Panc1 (cell line): Measurements from ENCODE around the gene CAP1. TPM values are rescaled to one million over a fixed set of nuclear protein-coding genes. Genes with fewer than 3 reads are reported as not detected.

Experiments used
- ATAC-seq: fragments of 200-7000 bp; cut with Tn5 transposase; 2 replicates; pipeline ENCODE4 v1.9.1; 2020; ENCODE audit warnings: mild to moderate bottlenecking, moderate library complexity
- BruUV-seq: library from RNA; stranded (reverse); fragments of 400-500 nt; replicated peaks from 2 replicates; lab custom pipeline; 2021; lab: Mats Ljungman, UMichigan
- CTCF ChIA-PET: fragments of 300-600 bp; sonication (Branson Sonifier 250); formaldehyde crosslinking; loops from one replicate; lab custom pipeline; 2022; ENCODE audit warnings: antibody characterized with exemption; lab: Charles Lee
- POLR2A ChIA-PET: fragments of 300-600 bp; sonication (Branson Sonifier 250); formaldehyde crosslinking; loops from one replicate; lab custom pipeline; 2022; ENCODE audit warnings: antibody characterized with exemption; lab: Charles Lee
- DNase-seq: peaks from one replicate; pipeline ENCODE4 v3.0.0-alpha.2; 2010; ENCODE audit warnings: low read depth, low spot score
- H3K27ac ChIP-seq: 2 replicates; pipeline ENCODE4 v1.5.1; 2011; ENCODE audit warnings: mild to moderate bottlenecking, low read length, inconsistent platforms
- H3K27me3 ChIP-seq: fragments of 200-500 bp; sonication (Bioruptor generic); 2 replicates; pipeline ENCODE4 v1.6.0; 2014; ENCODE audit warnings: low read length, inconsistent platforms; ENCODE audit not compliant: control insufficient read depth, insufficient read depth
- H3K36me3 ChIP-seq: fragments of 200-500 bp; sonication (Bioruptor generic); 2 replicates; pipeline ENCODE4 v1.5.1; 2014; ENCODE audit warnings: inconsistent platforms, mild to moderate bottlenecking, low read length, moderate library complexity; ENCODE audit not compliant: control insufficient read depth, insufficient read depth
- H3K4me1 ChIP-seq: 2 replicates; pipeline ENCODE4 v1.5.1; 2011; ENCODE audit warnings: inconsistent platforms, mild to moderate bottlenecking, low read length, moderate library complexity; ENCODE audit not compliant: control insufficient read depth, insufficient read depth
- H3K4me3 ChIP-seq, 2 experiments: 2 replicates each; pipeline ENCODE4 v1.5.1; 2011 to 2012; ENCODE audit warnings: low read depth in 2 of 2, low read length in 2 of 2, mild to moderate bottlenecking in 2 of 2, inconsistent platforms in 1 of 2, moderate library complexity in 1 of 2
- H3K9me3 ChIP-seq: fragments of 200-500 bp; sonication (Bioruptor generic); 2 replicates; pipeline ENCODE4 v1.5.1; 2014; ENCODE audit warnings: low read depth, mild to moderate bottlenecking, inconsistent platforms, low read length, moderate library complexity; ENCODE audit not compliant: control insufficient read depth, insufficient read depth
- CTCF ChIP-seq: fragments of 450-650 bp; IDR thresholded peaks from 2 replicates; pipeline ENCODE4 v1.5.1; 2017; ENCODE audit warnings: mild to moderate bottlenecking
- POLR2AphosphoS5 ChIP-seq: IDR thresholded peaks from 2 replicates; pipeline ENCODE4 v1.6.1; 2012; ENCODE audit warnings: mild to moderate bottlenecking, low read depth, low read length, moderate library complexity
- SIN3A ChIP-seq: IDR thresholded peaks from 2 replicates; pipeline ENCODE4 v1.6.1; 2012; ENCODE audit warnings: low read depth, mild to moderate bottlenecking, low read length, moderate library complexity, borderline replicate concordance; ENCODE audit not compliant: insufficient read depth
- TCF7L2 ChIP-seq: IDR thresholded peaks from 2 replicates; pipeline ENCODE4 v1.6.1; 2011; ENCODE audit warnings: mild to moderate bottlenecking, low read depth, low read length, inconsistent platforms
- in situ Hi-C: cut with HindIII; loops from 2 replicates; pipeline ENCODE4 v1.10.0; 2016; ENCODE audit warnings: low sequenced_read_pairs, low pct_unique_long_range_greater_than_20kb
- intact Hi-C: fragments of 100-400 bp; cut with micrococcal nuclease; formaldehyde crosslinking; loops from one replicate; pipeline ENCODE4 v1.10.0; 2022; ENCODE audit not compliant: unreplicated experiment
- total RNA-seq: library from RNA; stranded (reverse); gene quantifications from one replicate; pipeline ENCODE4 v1.2.1, GENCODE V29; 2021; ENCODE audit not compliant: unreplicated experiment
- TF ChIP-seq, protein P1 (sequence below), 2 experiments: IDR thresholded peaks; 2 replicates each; pipeline ENCODE4 v1.6.1; 2011 to 2012; ENCODE audit warnings: low read depth in 2 of 2, control low read depth in 1 of 2, low read length in 1 of 2, mild to moderate bottlenecking in 1 of 2, moderate library complexity in 1 of 2; ENCODE audit not compliant: insufficient read depth in 1 of 2

The CAP1 gene
- total RNA-seq, 1 experiment from 2014 or later = 463 TPM

DNA sequence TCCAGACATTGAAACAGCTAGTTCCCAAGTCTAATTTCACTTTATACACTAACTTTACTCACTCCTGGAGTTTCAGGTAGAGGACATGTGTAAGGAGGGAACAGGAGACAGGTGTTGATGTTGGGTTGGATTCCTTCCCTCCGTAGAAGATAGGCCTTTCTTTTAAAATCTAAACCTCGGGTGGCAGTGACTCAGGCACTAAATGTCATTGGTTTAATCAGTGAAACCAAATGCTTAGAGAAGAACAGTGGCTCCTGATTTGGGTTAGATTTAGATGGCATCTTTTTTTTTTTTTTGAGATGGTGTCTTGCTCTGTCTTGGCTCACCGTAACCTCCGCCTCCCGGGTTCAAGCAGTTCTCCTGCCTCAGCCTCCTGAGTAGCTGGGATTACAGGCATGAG, 7.2 kb downstream of the CAP1 start:
- Histone ChIP-seq H3K4me1 (no peaks in the 10 kb centered on the region; the same call in none of the 2 replicates), H3K27ac (no peak overlapping the region), H3K4me3 (no peak overlapping the region), H3K36me3 (peaks cover 5% of the 10 kb centered on the region; the same call in 1 of the 2 replicates), H3K9me3 (no peaks in the 10 kb centered on the region), H3K27me3 (no peaks in the 10 kb centered on the region)
- ATAC-seq (no peak), DNase-seq (no peak)
- no TSS peak for BruUV-seq
- ChIA-PET POLR2A (interaction anchor here (0.6 kb wide), 1 partner anchor 23 kb away, joined by 6 read pairs; no protein-coding TSS in a partner anchor), CTCF (no interaction called here)
- TF ChIP-seq, protein P1, sequence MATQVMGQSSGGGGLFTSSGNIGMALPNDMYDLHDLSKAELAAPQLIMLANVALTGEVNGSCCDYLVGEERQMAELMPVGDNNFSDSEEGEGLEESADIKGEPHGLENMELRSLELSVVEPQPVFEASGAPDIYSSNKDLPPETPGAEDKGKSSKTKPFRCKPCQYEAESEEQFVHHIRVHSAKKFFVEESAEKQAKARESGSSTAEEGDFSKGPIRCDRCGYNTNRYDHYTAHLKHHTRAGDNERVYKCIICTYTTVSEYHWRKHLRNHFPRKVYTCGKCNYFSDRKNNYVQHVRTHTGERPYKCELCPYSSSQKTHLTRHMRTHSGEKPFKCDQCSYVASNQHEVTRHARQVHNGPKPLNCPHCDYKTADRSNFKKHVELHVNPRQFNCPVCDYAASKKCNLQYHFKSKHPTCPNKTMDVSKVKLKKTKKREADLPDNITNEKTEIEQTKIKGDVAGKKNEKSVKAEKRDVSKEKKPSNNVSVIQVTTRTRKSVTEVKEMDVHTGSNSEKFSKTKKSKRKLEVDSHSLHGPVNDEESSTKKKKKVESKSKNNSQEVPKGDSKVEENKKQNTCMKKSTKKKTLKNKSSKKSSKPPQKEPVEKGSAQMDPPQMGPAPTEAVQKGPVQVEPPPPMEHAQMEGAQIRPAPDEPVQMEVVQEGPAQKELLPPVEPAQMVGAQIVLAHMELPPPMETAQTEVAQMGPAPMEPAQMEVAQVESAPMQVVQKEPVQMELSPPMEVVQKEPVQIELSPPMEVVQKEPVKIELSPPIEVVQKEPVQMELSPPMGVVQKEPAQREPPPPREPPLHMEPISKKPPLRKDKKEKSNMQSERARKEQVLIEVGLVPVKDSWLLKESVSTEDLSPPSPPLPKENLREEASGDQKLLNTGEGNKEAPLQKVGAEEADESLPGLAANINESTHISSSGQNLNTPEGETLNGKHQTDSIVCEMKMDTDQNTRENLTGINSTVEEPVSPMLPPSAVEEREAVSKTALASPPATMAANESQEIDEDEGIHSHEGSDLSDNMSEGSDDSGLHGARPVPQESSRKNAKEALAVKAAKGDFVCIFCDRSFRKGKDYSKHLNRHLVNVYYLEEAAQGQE (IDR thresholded peaks at IDR 0.05; ENCODE audit: insufficient read depth in 1 of 2, low read depth in 2 of 2, low read length in 1 of 2) = no peak
- TF ChIP-seq TCF7L2 = no peak
- TF ChIP-seq CTCF = no peak
- no peak for TF ChIP-seq SIN3A
- no peak for TF ChIP-seq POLR2AphosphoS5
- in situ Hi-C loops (no loop called here), intact Hi-C loops (no loop called here)

GRCh38 chr1:40049725-40050124, 9.2 kb downstream of the CAP1 start:
- in situ Hi-C loops = no loop called here
- H3K9me3 ChIP-seq = no peaks in the 10 kb centered on the region
- no peak for TF ChIP-seq TCF7L2
- TF ChIP-seq SIN3A = no peak
- TF ChIP-seq, protein P1 (IDR thresholded peaks at IDR 0.05; ENCODE audit: insufficient read depth in 1 of 2, low read depth in 2 of 2, low read length in 1 of 2) = no peak
- TF ChIP-seq POLR2AphosphoS5 = no peak
- TF ChIP-seq CTCF = no peak
- intact Hi-C loops = no loop called here
- BruUV-seq = no TSS peak
- H3K27me3 ChIP-seq = no peaks in the 10 kb centered on the region
- POLR2A ChIA-PET = no interaction called here
- H3K27ac ChIP-seq = no peak overlapping the region
- no peak for DNase-seq
- H3K4me1 ChIP-seq = no peaks in the 10 kb centered on the region; the same call in 1 of the 2 replicates
- H3K4me3 ChIP-seq = no peak overlapping the region
- H3K36me3 ChIP-seq = peaks cover 5% of the 10 kb centered on the region; the same call in 1 of the 2 replicates
- CTCF ChIA-PET = no interaction called here
- ATAC-seq = no peak
